Amniotic epithelial cell (primary cell): ENCODE results near the gene THOC6.
"Not testable (repeated sequence)": the region's sequence is repeated elsewhere in the genome, so short reads cannot be mapped to it uniquely, and the experiment has no call there.

ENCODE experiments used
- DNase-seq: peaks from one replicate; pipeline ENCODE4 v3.0.0-alpha.2; 2010; ENCODE audit warnings: low read depth

THOC6 gene

GRCh38 chr16:3030222-3031212 is 6.7 kb downstream of the THOC6 start:
- no peak for DNase-seq

- DNase-seq = no peak
These were observed 8.8 kb downstream of the THOC6 start for GRCh38 chr16:3032624-3033023.

GRCh38 chr16:3035289-3035971 is 11.6 kb downstream of the THOC6 start:
- DNase-seq = no peak

- no peak for DNase-seq
These were observed 12.3 kb downstream of the THOC6 start for GRCh38 chr16:3035972-3036725.

GRCh38 chr16:3036726-3037315 is 13.0 kb downstream of the THOC6 start, which contains the start of gene BICDL2:
BICDL2 (minus strand) TSS chr16:3036944; CDS start chr16:3035496, 1,448 bp downstream.
- DNase-seq = no peak

GRCh38 chr16:3038256-3038655 is 14.4 kb downstream of the THOC6 start:
- no peak for DNase-seq

- no peak for DNase-seq
These were observed 15.1 kb downstream of the THOC6 start for GRCh38 chr16:3038896-3039295.

GRCh38 chr16:3042376-3042775 is 18.5 kb downstream of the THOC6 start:
- DNase-seq = no peak

- DNase-seq = no peak
These were observed 20.9 kb downstream of the THOC6 start for GRCh38 chr16:3044708-3045107.

GRCh38 chr16:3045758-3046640 is 22.2 kb downstream of the THOC6 start, which contains the start of gene MMP25:
MMP25 (plus strand) TSS chr16:3046561; CDS start chr16:3046918, 357 bp downstream.
- no peak for DNase-seq

- DNase-seq = no peak
These were observed 23.0 kb downstream of the THOC6 start for GRCh38 chr16:3046641-3047386.

- no peak for DNase-seq
These were observed 23.5 kb downstream of the THOC6 start for GRCh38 chr16:3047387-3047720.

GRCh38 chr16:3049921-3050481 is 26.2 kb downstream of the THOC6 start:
- no peak for DNase-seq

- peak; percentile 24 for DNase-seq
These were observed 26.7 kb downstream of the THOC6 start for GRCh38 chr16:3050487-3050886.

- DNase-seq = no peak
These were observed 27.2 kb downstream of the THOC6 start for GRCh38 chr16:3051009-3051408.

GRCh38 chr16:3051494-3051893 is 27.7 kb downstream of the THOC6 start:
- DNase-seq = no peak

GRCh38 chr16:3052571-3053329 is 28.9 kb downstream of the THOC6 start:
- DNase-seq = not testable (repeated sequence)

- DNase-seq = not testable (repeated sequence)
These were observed 29.5 kb downstream of the THOC6 start for GRCh38 chr16:3053330-3053710.
